LNCAP (cell line): ENCODE measurements around the gene PSENEN.

Experiments used
- CTCF ChIP-seq: fragments of 450-650 bp; IDR thresholded peaks from 2 replicates; pipeline ENCODE4 v1.5.1; 2017; ENCODE audit warnings: mild to moderate bottlenecking

PSENEN gene

GRCh38 chr19:35732540-35733179 is 12.8 kb upstream of the PSENEN start:
- TF ChIP-seq CTCF, result no peak

GRCh38 chr19:35733180-35734125 is 12.0 kb upstream of the PSENEN start:
- no peak for TF ChIP-seq CTCF

GRCh38 chr19:35734273-35734672 is 11.2 kb upstream of the PSENEN start:
- no peak for TF ChIP-seq CTCF

GRCh38 chr19:35734889-35735288 is 10.6 kb upstream of the PSENEN start:
- TF ChIP-seq CTCF, result no peak

GRCh38 chr19:35736913-35737886 is 8.3 kb upstream of the PSENEN start:
- no peak for TF ChIP-seq CTCF

- TF ChIP-seq CTCF, result no peak
Measured at GRCh38 chr19:35738021-35738886, 7.2 kb upstream of the PSENEN start.
